ENCODE measurements around the gene PEX26. TPM values are rescaled to one million over a fixed set of nuclear protein-coding genes. Genes with fewer than 3 reads are reported as not detected.

PEX26 gene
- total and polyA plus RNA-seq, 2 of the 13 experiments (the other 11 are each of a cell fraction or from before 2014, with no cell fraction given): 10.6 to 25.1 TPM

- TF ChIP-seq HIVEP1 (CRISPR knock-in tag; IDR thresholded peaks at IDR 0.05) (peak; percentile 39; the same call in 1 of the 2 replicates), SRF (IDR thresholded peaks at IDR 0.05; ENCODE audit: low read depth, low read length) (no peak), JDP2 (CRISPR knock-in tag; IDR thresholded peaks at IDR 0.05; ENCODE audit: borderline replicate concordance) (no peak), SP2 (CRISPR knock-in tag; IDR thresholded peaks at IDR 0.05) (no peak), ZNF781 (CRISPR knock-in tag; IDR thresholded peaks at IDR 0.05; ENCODE audit: borderline replicate concordance, not compliant biosample characterization) (no peak), ZNF747 (CRISPR knock-in tag; IDR thresholded peaks at IDR 0.05; ENCODE audit: borderline replicate concordance) (peak; percentile 70; the same call in 1 of the 2 replicates), TARDBP (CRISPR knock-in tag; IDR thresholded peaks at IDR 0.05) (peak; percentile 90), KDM1A (CRISPR knock-in tag; IDR thresholded peaks at IDR 0.05) (peak; percentile 58), ZNF788 (CRISPR knock-in tag; IDR thresholded peaks at IDR 0.05; ENCODE audit: borderline replicate concordance) (peak; percentile 98; the same call in 1 of the 2 replicates), ATF1 (CRISPR knock-in tag; IDR thresholded peaks at IDR 0.05) (peak; percentile 39; the same call in 1 of the 2 replicates), MEIS2 (CRISPR knock-in tag; IDR thresholded peaks at IDR 0.05) (peak; percentile 72; the same call in 1 of the 2 replicates), ZXDC (CRISPR knock-in tag; IDR thresholded peaks at IDR 0.05) (no peak), SNAPC2 (CRISPR knock-in tag; IDR thresholded peaks at IDR 0.05) (peak; percentile 90; the same call in 1 of the 2 replicates), ZBTB25 (CRISPR knock-in tag; IDR thresholded peaks at IDR 0.05) (peak; percentile 67; the same call in 1 of the 2 replicates), ZNF737 (CRISPR knock-in tag; IDR thresholded peaks at IDR 0.05; ENCODE audit: borderline replicate concordance) (no peak), ZNF468 (CRISPR knock-in tag; IDR thresholded peaks at IDR 0.05) (peak; percentile 85; the same call in 1 of the 2 replicates), HOXA3 (CRISPR knock-in tag; IDR thresholded peaks at IDR 0.05) (peak; percentile 93), PHF8 (CRISPR knock-in tag; IDR thresholded peaks at IDR 0.05) (peak; percentile 65), KLF9 (CRISPR knock-in tag; IDR thresholded peaks at IDR 0.05; ENCODE audit: low read depth) (no peak), ZNF513 (CRISPR knock-in tag; conservative IDR thresholded peaks at IDR 0.05) (no peak), ZBTB4 (CRISPR knock-in tag; IDR thresholded peaks at IDR 0.05; ENCODE audit: borderline replicate concordance) (no peak), CBX5 (CRISPR knock-in tag; IDR thresholded peaks at IDR 0.05; ENCODE audit: borderline replicate concordance) (peak; percentile 82; the same call in 1 of the 2 replicates)
Observed at GRCh38 chr22:18148293-18148965, 70.6 kb downstream of the PEX26 start (continued).
